HEK293 (cell line): Measurements from ENCODE around the gene JOSD2.
A peak's percentile ranks its signal among the peaks of the same experiment; 100 is the strongest.

Source experiments
- CTCF ChIA-PET: fragments of 350-600 bp; formaldehyde crosslinking; extraction: SDS; loops from one replicate; lab custom pipeline; 2021; ENCODE audit warnings: antibody characterized with exemption; lab: Yijun Ruan, JAX
- POLR2A ChIA-PET: fragments of 300-600 bp; formaldehyde crosslinking; extraction: SDS; loops from one replicate; lab custom pipeline; 2020; ENCODE audit warnings: antibody characterized with exemption, inconsistent platforms; lab: Yijun Ruan, JAX
- H3K27ac ChIP-seq: fragments of 200-500 bp; sonication (Bioruptor generic); 2 replicates; pipeline ENCODE4 v1.5.1; 2014; ENCODE audit warnings: low read depth, low read length, control low read depth, inconsistent platforms; ENCODE audit errors: extremely low read depth
- H3K36me3 ChIP-seq, 2 experiments: fragments of 200-500 bp in 1 of 2; sonication (Bioruptor generic) in 1 of 2; 1 replicate in 1 of 2; 2 replicates in 1 of 2; pipeline ENCODE4 v1.5.1; 2014 to 2017; ENCODE audit warnings: inconsistent platforms in 2 of 2, low read length in 2 of 2; ENCODE audit not compliant: control insufficient read depth in 2 of 2, insufficient read depth in 1 of 2
- H3K4me1 ChIP-seq: fragments of 200-500 bp; sonication (Bioruptor generic); 2 replicates; pipeline ENCODE4 v1.5.1; 2014; ENCODE audit warnings: mild to moderate bottlenecking, low read length, inconsistent platforms; ENCODE audit not compliant: control insufficient read depth, insufficient read depth
- H3K4me3 ChIP-seq: 2 replicates; pipeline ENCODE4 v1.5.1; 2011; ENCODE audit warnings: low read depth, mild to moderate bottlenecking, control low read depth, low read length, moderate library complexity
- H3K9me3 ChIP-seq: fragments of 200-500 bp; sonication (Bioruptor generic); 2 replicates; pipeline ENCODE4 v1.5.1; 2014; ENCODE audit warnings: low read depth, low read length, inconsistent platforms; ENCODE audit not compliant: control insufficient read depth, insufficient read depth
- EGR2 ChIP-seq: fragments of 450-650 bp; formaldehyde crosslinking; IDR thresholded peaks from 2 replicates; pipeline ENCODE4 v1.5.1; 2016; ENCODE audit warnings: low read depth, missing biosample characterization, missing genetic modification characterization
- PRDM10 ChIP-seq: fragments of 450-650 bp; formaldehyde crosslinking; IDR thresholded peaks from 2 replicates; pipeline ENCODE4 v1.5.1; 2016; ENCODE audit warnings: missing biosample characterization, missing genetic modification characterization
- ZBTB17 ChIP-seq: fragments of 450-650 bp; formaldehyde crosslinking; IDR thresholded peaks from 2 replicates; pipeline ENCODE4 v1.5.1; 2016; ENCODE audit warnings: missing biosample characterization, missing genetic modification characterization
- ZBTB49 ChIP-seq: fragments of 450-650 bp; formaldehyde crosslinking; IDR thresholded peaks from 2 replicates; pipeline ENCODE4 v1.5.1; 2016; ENCODE audit warnings: missing biosample characterization, missing genetic modification characterization, low read depth
- ZFHX2 ChIP-seq: fragments of 450-650 bp; formaldehyde crosslinking; conservative IDR thresholded peaks from 2 replicates; pipeline ENCODE4 v1.5.1; 2016; ENCODE audit warnings: missing biosample characterization, missing genetic modification characterization
- ZNF10 ChIP-seq: fragments of 450-650 bp; formaldehyde crosslinking; IDR thresholded peaks from 2 replicates; pipeline ENCODE4 v1.5.1; 2017; ENCODE audit warnings: missing biosample characterization, missing genetic modification characterization
- ZNF146 ChIP-seq: fragments of 450-650 bp; formaldehyde crosslinking; IDR thresholded peaks from 2 replicates; pipeline ENCODE4 v1.5.1; 2016; ENCODE audit warnings: missing biosample characterization, missing genetic modification characterization
- ZNF16 ChIP-seq: fragments of 450-650 bp; formaldehyde crosslinking; IDR thresholded peaks from 2 replicates; pipeline ENCODE4 v1.5.1; 2016; ENCODE audit warnings: low read depth, missing biosample characterization, missing genetic modification characterization
- ZNF169 ChIP-seq: fragments of 450-650 bp; formaldehyde crosslinking; IDR thresholded peaks from 2 replicates; pipeline ENCODE4 v1.5.1; 2016; ENCODE audit warnings: missing biosample characterization, missing genetic modification characterization
- ZNF174 ChIP-seq: fragments of 450-650 bp; formaldehyde crosslinking; IDR thresholded peaks from 2 replicates; pipeline ENCODE4 v1.5.0; 2017; ENCODE audit warnings: missing biosample characterization, mild to moderate bottlenecking, missing genetic modification characterization
- ZNF202 ChIP-seq: fragments of 450-650 bp; formaldehyde crosslinking; IDR thresholded peaks from 2 replicates; pipeline ENCODE4 v1.5.1; 2016; ENCODE audit warnings: missing biosample characterization, missing genetic modification characterization, borderline replicate concordance
- ZNF302 ChIP-seq: fragments of 450-650 bp; formaldehyde crosslinking; IDR thresholded peaks from 2 replicates; pipeline ENCODE4 v1.5.1; 2016; ENCODE audit warnings: missing biosample characterization, missing genetic modification characterization, low read depth
- ZNF354C ChIP-seq: fragments of 450-650 bp; formaldehyde crosslinking; IDR thresholded peaks from 2 replicates; pipeline ENCODE4 v1.5.1; 2016; ENCODE audit warnings: missing biosample characterization, missing genetic modification characterization, low read depth, borderline replicate concordance
- ZNF366 ChIP-seq: fragments of 450-650 bp; formaldehyde crosslinking; conservative IDR thresholded peaks from 2 replicates; pipeline ENCODE4 v1.5.1; 2016; ENCODE audit warnings: missing biosample characterization, missing genetic modification characterization
- ZNF426 ChIP-seq: fragments of 450-650 bp; formaldehyde crosslinking; IDR thresholded peaks from 2 replicates; pipeline ENCODE4 v1.5.1; 2017; ENCODE audit warnings: missing biosample characterization, missing genetic modification characterization, mild to moderate bottlenecking, inconsistent platforms, moderate library complexity
- ZNF571 ChIP-seq: fragments of 450-650 bp; formaldehyde crosslinking; IDR thresholded peaks from 2 replicates; pipeline ENCODE4 v1.5.0; 2017; ENCODE audit warnings: missing biosample characterization, missing genetic modification characterization
- ZNF585B ChIP-seq: fragments of 450-650 bp; formaldehyde crosslinking; IDR thresholded peaks from 2 replicates; pipeline ENCODE4 v1.5.1; 2016; ENCODE audit warnings: missing biosample characterization, missing genetic modification characterization
- ZNF623 ChIP-seq: fragments of 450-650 bp; formaldehyde crosslinking; IDR thresholded peaks from 2 replicates; pipeline ENCODE4 v1.5.1; 2016; ENCODE audit warnings: missing biosample characterization, missing genetic modification characterization
- TF ChIP-seq, protein P1 (sequence below): fragments of 450-650 bp; formaldehyde crosslinking; IDR thresholded peaks from 2 replicates; pipeline ENCODE4 v1.5.1; 2016; ENCODE audit warnings: missing biosample characterization, missing genetic modification characterization
- TF ChIP-seq, protein P2 (sequence below): fragments of 450-650 bp; formaldehyde crosslinking; IDR thresholded peaks from 2 replicates; pipeline ENCODE4 v1.5.1; 2016; ENCODE audit warnings: missing biosample characterization, missing genetic modification characterization
- TF ChIP-seq, protein P3 (sequence below): fragments of 450-650 bp; IDR thresholded peaks from 2 replicates; pipeline ENCODE4 v1.5.1; 2018; ENCODE audit warnings: missing biosample characterization, missing genetic modification characterization

The JOSD2 gene

GRCh38 chr19:50554212-50554611 lies 43.2 kb upstream of the JOSD2 start (continued):
- TF ChIP-seq ZBTB49 (tag by site-specific recombination), result no peak

GRCh38 chr19:50553134-50553703 lies 42.2 kb upstream of the JOSD2 start:
- Histone ChIP-seq H3K4me3 (no peak overlapping the region), H3K9me3 (no peaks in the 10 kb centered on the region), H3K4me1 (peaks cover 4% of the 10 kb centered on the region; the same call in 1 of the 2 replicates), H3K36me3 (no peaks in the 10 kb centered on the region; a peak in 1 of 3 replicates), H3K27ac (no peak overlapping the region)
- TF ChIP-seq ZFHX2 (0 out of 2 replicates have a peak, but pooled peaks have one; percentile 5), ZNF202 (tag by site-specific recombination) (no peak), EGR2 (tag by site-specific recombination) (0 out of 2 replicates have a peak, but pooled peaks have one; percentile 15), ZNF623 (peak; percentile 99)
- ChIA-PET CTCF (interaction anchor here (0.5 to 12.9 kb wide), 4 partner anchors 16 to 229 kb away, joined by 3 to 210 read pairs (median 4); no protein-coding TSS in a partner anchor), POLR2A (no interaction called here)

GRCh38 chr19:50552540-50552939 lies 41.5 kb upstream of the JOSD2 start:
- CTCF ChIA-PET, result interaction anchor here (0.6 to 12.9 kb wide), 2 partner anchors 16 to 54 kb away, joined by 5 to 210 read pairs; no protein-coding TSS in a partner anchor
- no peaks in the 10 kb centered on the region for H3K9me3 ChIP-seq

More at GRCh38 chr19:50552540-50552939, 41.5 kb upstream of the JOSD2 start:
- H3K4me3 ChIP-seq, result no peak overlapping the region
- H3K36me3 ChIP-seq, result no peaks in the 10 kb centered on the region
- TF ChIP-seq ZNF585B (tag by site-specific recombination), result no peak
- TF ChIP-seq ZNF169 (tag by site-specific recombination), result no peak
- no peak for TF ChIP-seq ZNF426
- no peak for TF ChIP-seq PRDM10 (tag by site-specific recombination)
- TF ChIP-seq ZNF571 (tag by site-specific recombination), result no peak
- TF ChIP-seq, protein P1, sequence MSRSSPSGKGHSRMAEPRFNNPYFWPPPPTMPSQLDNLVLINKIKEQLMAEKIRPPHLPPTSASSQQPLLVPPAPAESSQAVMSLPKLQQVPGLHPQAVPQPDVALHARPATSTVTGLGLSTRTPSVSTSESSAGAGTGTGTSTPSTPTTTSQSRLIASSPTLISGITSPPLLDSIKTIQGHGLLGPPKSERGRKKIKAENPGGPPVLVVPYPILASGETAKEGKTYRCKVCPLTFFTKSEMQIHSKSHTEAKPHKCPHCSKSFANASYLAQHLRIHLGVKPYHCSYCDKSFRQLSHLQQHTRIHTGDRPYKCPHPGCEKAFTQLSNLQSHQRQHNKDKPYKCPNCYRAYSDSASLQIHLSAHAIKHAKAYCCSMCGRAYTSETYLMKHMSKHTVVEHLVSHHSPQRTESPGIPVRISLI (tag by site-specific recombination), result no peak
- TF ChIP-seq ZNF174 (tag by site-specific recombination), result no peak
- no peak for TF ChIP-seq ZNF354C (tag by site-specific recombination)
- no peak for TF ChIP-seq ZNF10 (tag by site-specific recombination)
- TF ChIP-seq, protein P2, sequence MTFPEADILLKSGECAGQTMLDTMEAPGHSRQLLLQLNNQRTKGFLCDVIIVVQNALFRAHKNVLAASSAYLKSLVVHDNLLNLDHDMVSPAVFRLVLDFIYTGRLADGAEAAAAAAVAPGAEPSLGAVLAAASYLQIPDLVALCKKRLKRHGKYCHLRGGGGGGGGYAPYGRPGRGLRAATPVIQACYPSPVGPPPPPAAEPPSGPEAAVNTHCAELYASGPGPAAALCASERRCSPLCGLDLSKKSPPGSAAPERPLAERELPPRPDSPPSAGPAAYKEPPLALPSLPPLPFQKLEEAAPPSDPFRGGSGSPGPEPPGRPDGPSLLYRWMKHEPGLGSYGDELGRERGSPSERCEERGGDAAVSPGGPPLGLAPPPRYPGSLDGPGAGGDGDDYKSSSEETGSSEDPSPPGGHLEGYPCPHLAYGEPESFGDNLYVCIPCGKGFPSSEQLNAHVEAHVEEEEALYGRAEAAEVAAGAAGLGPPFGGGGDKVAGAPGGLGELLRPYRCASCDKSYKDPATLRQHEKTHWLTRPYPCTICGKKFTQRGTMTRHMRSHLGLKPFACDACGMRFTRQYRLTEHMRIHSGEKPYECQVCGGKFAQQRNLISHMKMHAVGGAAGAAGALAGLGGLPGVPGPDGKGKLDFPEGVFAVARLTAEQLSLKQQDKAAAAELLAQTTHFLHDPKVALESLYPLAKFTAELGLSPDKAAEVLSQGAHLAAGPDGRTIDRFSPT, result no peak
- peak; percentile 99 for TF ChIP-seq ZNF366 (tag by site-specific recombination)
- TF ChIP-seq ZNF146 (tag by site-specific recombination), result no peak
- no peak for TF ChIP-seq ZNF302
- TF ChIP-seq, protein P3, sequence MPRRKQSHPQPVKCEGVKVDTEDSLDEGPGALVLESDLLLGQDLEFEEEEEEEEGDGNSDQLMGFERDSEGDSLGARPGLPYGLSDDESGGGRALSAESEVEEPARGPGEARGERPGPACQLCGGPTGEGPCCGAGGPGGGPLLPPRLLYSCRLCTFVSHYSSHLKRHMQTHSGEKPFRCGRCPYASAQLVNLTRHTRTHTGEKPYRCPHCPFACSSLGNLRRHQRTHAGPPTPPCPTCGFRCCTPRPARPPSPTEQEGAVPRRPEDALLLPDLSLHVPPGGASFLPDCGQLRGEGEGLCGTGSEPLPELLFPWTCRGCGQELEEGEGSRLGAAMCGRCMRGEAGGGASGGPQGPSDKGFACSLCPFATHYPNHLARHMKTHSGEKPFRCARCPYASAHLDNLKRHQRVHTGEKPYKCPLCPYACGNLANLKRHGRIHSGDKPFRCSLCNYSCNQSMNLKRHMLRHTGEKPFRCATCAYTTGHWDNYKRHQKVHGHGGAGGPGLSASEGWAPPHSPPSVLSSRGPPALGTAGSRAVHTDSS, result no peak
- peak; percentile 60 for TF ChIP-seq ZBTB17 (tag by site-specific recombination)
- no peak for TF ChIP-seq ZNF16
- H3K27ac ChIP-seq, result no peak overlapping the region
- POLR2A ChIA-PET, result no interaction called here
- H3K4me1 ChIP-seq, result peaks cover 4% of the 10 kb centered on the region; the same call in 1 of the 2 replicates
